ENCODE measurements around the gene CTNNA3.
"Not testable (repeated sequence)": the region's sequence is repeated elsewhere in the genome, so short reads cannot be mapped to it uniquely, and the experiment has no call there.

CTNNA3 gene

GRCh38 chr10:67268146-67268545, 427.8 kb downstream of the CTNNA3 start:
- no peaks in the 10 kb centered on the region for H3K9me3 ChIP-seq (ENCODE audit: control insufficient read depth, insufficient read depth, low read length)
- H3K36me3 ChIP-seq (ENCODE audit: insufficient read depth, low read length): no peaks in the 10 kb centered on the region
- no peaks in the 10 kb centered on the region for H3K4me1 ChIP-seq (ENCODE audit: insufficient read depth, low read length)
- H3K9ac ChIP-seq (ENCODE audit: low read depth, low read length): no peak overlapping the region

GRCh38 chr10:67262675-67263074, 433.3 kb downstream of the CTNNA3 start:
- H3K9me3 ChIP-seq (ENCODE audit: control insufficient read depth, insufficient read depth, low read length): no peaks in the 10 kb centered on the region
- H3K9ac ChIP-seq (ENCODE audit: low read depth, low read length): no peak overlapping the region
- no peaks in the 10 kb centered on the region for H3K4me1 ChIP-seq (ENCODE audit: insufficient read depth, low read length)
- H3K36me3 ChIP-seq (ENCODE audit: insufficient read depth, low read length): no peaks in the 10 kb centered on the region

- Histone ChIP-seq H3K4me1 (ENCODE audit: insufficient read depth, low read length) (no peaks in the 10 kb centered on the region), H3K9ac (ENCODE audit: low read depth, low read length) (no peak overlapping the region), H3K9me3 (ENCODE audit: control insufficient read depth, insufficient read depth, low read length) (no peaks in the 10 kb centered on the region), H3K36me3 (ENCODE audit: insufficient read depth, low read length) (no peaks in the 10 kb centered on the region)
Measured at GRCh38 chr10:67261300-67261797, 434.6 kb downstream of the CTNNA3 start.

GRCh38 chr10:67259319-67259929, 436.6 kb downstream of the CTNNA3 start:
- H3K36me3 ChIP-seq (ENCODE audit: insufficient read depth, low read length): no peaks in the 10 kb centered on the region

GRCh38 chr10:67257427-67258144, 438.4 kb downstream of the CTNNA3 start:
- Histone ChIP-seq H3K36me3 (ENCODE audit: insufficient read depth, low read length) (no peaks in the 10 kb centered on the region), H3K9me3 (ENCODE audit: control insufficient read depth, insufficient read depth, low read length) (no peaks in the 10 kb centered on the region), H3K4me1 (ENCODE audit: insufficient read depth, low read length) (0 out of 2 replicates have a peak, but pooled peaks cover 4% of the 10 kb centered on the region), H3K9ac (ENCODE audit: low read depth, low read length) (no peak overlapping the region)

More at GRCh38 chr10:67259319-67259929, 436.6 kb downstream of the CTNNA3 start:
- H3K4me1 ChIP-seq (ENCODE audit: insufficient read depth, low read length): no peaks in the 10 kb centered on the region
- no peaks in the 10 kb centered on the region for H3K9me3 ChIP-seq (ENCODE audit: control insufficient read depth, insufficient read depth, low read length)
- no peak overlapping the region for H3K9ac ChIP-seq (ENCODE audit: low read depth, low read length)

- Histone ChIP-seq H3K9ac (ENCODE audit: low read depth, low read length) (no peak overlapping the region), H3K9me3 (ENCODE audit: control insufficient read depth, insufficient read depth, low read length) (no peaks in the 10 kb centered on the region), H3K36me3 (ENCODE audit: insufficient read depth, low read length) (no peaks in the 10 kb centered on the region), H3K4me1 (ENCODE audit: insufficient read depth, low read length) (0 out of 2 replicates have a peak, but pooled peaks cover 4% of the 10 kb centered on the region)
Measured at GRCh38 chr10:67257018-67257417, 439.0 kb downstream of the CTNNA3 start.

GRCh38 chr10:67250686-67251085, 445.3 kb downstream of the CTNNA3 start:
- no peaks in the 10 kb centered on the region for H3K9me3 ChIP-seq (ENCODE audit: control insufficient read depth, insufficient read depth, low read length)
- H3K9ac ChIP-seq (ENCODE audit: low read depth, low read length): no peak overlapping the region
- no peaks in the 10 kb centered on the region for H3K36me3 ChIP-seq (ENCODE audit: insufficient read depth, low read length)
- 0 out of 2 replicates have a peak, but pooled peaks cover 4% of the 10 kb centered on the region for H3K4me1 ChIP-seq (ENCODE audit: insufficient read depth, low read length)

GRCh38 chr10:67246066-67246555, 449.9 kb downstream of the CTNNA3 start:
- Histone ChIP-seq H3K36me3 (ENCODE audit: insufficient read depth, low read length) (no peaks in the 10 kb centered on the region), H3K9me3 (ENCODE audit: control insufficient read depth, insufficient read depth, low read length) (no peaks in the 10 kb centered on the region), H3K4me1 (ENCODE audit: insufficient read depth, low read length) (peaks cover 14% of the 10 kb centered on the region; the same call in 1 of the 2 replicates), H3K9ac (ENCODE audit: low read depth, low read length) (no peak overlapping the region)

- H3K9ac ChIP-seq (ENCODE audit: low read depth, low read length): no peak overlapping the region
Measured at GRCh38 chr10:67242528-67242927, 453.5 kb downstream of the CTNNA3 start.

GRCh38 chr10:67241451-67241850, 454.5 kb downstream of the CTNNA3 start:
- Histone ChIP-seq H3K36me3 (ENCODE audit: insufficient read depth, low read length) (no peaks in the 10 kb centered on the region), H3K4me1 (ENCODE audit: insufficient read depth, low read length) (peaks cover 14% of the 10 kb centered on the region; the same call in 1 of the 2 replicates), H3K9ac (ENCODE audit: low read depth, low read length) (no peak overlapping the region), H3K9me3 (ENCODE audit: control insufficient read depth, insufficient read depth, low read length) (no peaks in the 10 kb centered on the region)

More at GRCh38 chr10:67242528-67242927, 453.5 kb downstream of the CTNNA3 start:
- Histone ChIP-seq H3K9me3 (ENCODE audit: control insufficient read depth, insufficient read depth, low read length) (no peaks in the 10 kb centered on the region), H3K4me1 (ENCODE audit: insufficient read depth, low read length) (peaks cover 14% of the 10 kb centered on the region; the same call in 1 of the 2 replicates), H3K36me3 (ENCODE audit: insufficient read depth, low read length) (no peaks in the 10 kb centered on the region)

- H3K9ac ChIP-seq (ENCODE audit: low read depth, low read length): no peak overlapping the region
Measured at GRCh38 chr10:67239864-67240497, 456.0 kb downstream of the CTNNA3 start.

GRCh38 chr10:67230680-67231500, 465.1 kb downstream of the CTNNA3 start:
- not testable (repeated sequence) for H3K36me3 ChIP-seq (ENCODE audit: insufficient read depth, low read length); H3K4me1 ChIP-seq (ENCODE audit: insufficient read depth, low read length); H3K9me3 ChIP-seq (ENCODE audit: control insufficient read depth, insufficient read depth, low read length)
- H3K9ac ChIP-seq (ENCODE audit: low read depth, low read length): peak overlapping the region; percentile 68

More at GRCh38 chr10:67239864-67240497, 456.0 kb downstream of the CTNNA3 start:
- peaks cover 14% of the 10 kb centered on the region; the same call in 1 of the 2 replicates for H3K4me1 ChIP-seq (ENCODE audit: insufficient read depth, low read length)
- no peaks in the 10 kb centered on the region for H3K9me3 ChIP-seq (ENCODE audit: control insufficient read depth, insufficient read depth, low read length)
- no peaks in the 10 kb centered on the region for H3K36me3 ChIP-seq (ENCODE audit: insufficient read depth, low read length)

GRCh38 chr10:67225226-67225625, 470.8 kb downstream of the CTNNA3 start:
- H3K9ac ChIP-seq (ENCODE audit: low read depth, low read length): no peak overlapping the region

GRCh38 chr10:67224553-67224952, 471.4 kb downstream of the CTNNA3 start:
- Histone ChIP-seq H3K9ac (ENCODE audit: low read depth, low read length) (no peak overlapping the region), H3K4me1 (ENCODE audit: insufficient read depth, low read length) (no peaks in the 10 kb centered on the region), H3K36me3 (ENCODE audit: insufficient read depth, low read length) (no peaks in the 10 kb centered on the region), H3K9me3 (ENCODE audit: control insufficient read depth, insufficient read depth, low read length) (no peaks in the 10 kb centered on the region)

More at GRCh38 chr10:67225226-67225625, 470.8 kb downstream of the CTNNA3 start:
- Histone ChIP-seq H3K4me1 (ENCODE audit: insufficient read depth, low read length) (no peaks in the 10 kb centered on the region), H3K36me3 (ENCODE audit: insufficient read depth, low read length) (no peaks in the 10 kb centered on the region), H3K9me3 (ENCODE audit: control insufficient read depth, insufficient read depth, low read length) (no peaks in the 10 kb centered on the region)

Data from ES-I3 (cell line).